OCI-LY7 (cell line): Measurements from ENCODE around the gene ITPRID2. TPM values are rescaled to one million over a fixed set of nuclear protein-coding genes. Genes with fewer than 3 reads are reported as not detected.

Experiments used
- BruUV-seq: library from RNA; stranded (reverse); fragments of 400-500 nt; replicated peaks from 2 replicates; lab custom pipeline; 2021; lab: Mats Ljungman, UMichigan
- CTCF ChIA-PET: fragments of 300-600 bp; sonication (Branson Sonifier 250); formaldehyde crosslinking; loops from one replicate; lab custom pipeline; 2022; ENCODE audit warnings: antibody characterized with exemption; ENCODE audit not compliant: unreplicated experiment; lab: Charles Lee
- POLR2A ChIA-PET: fragments of 300-600 bp; sonication (Branson Sonifier 250); formaldehyde crosslinking; loops from one replicate; lab custom pipeline; 2022; ENCODE audit warnings: antibody characterized with exemption; lab: Charles Lee
- DNase-seq: peaks from one replicate; pipeline ENCODE4 v3.0.0-alpha.2; 2015; ENCODE audit warnings: low spot score
- H2AFZ ChIP-seq: fragments of 200-600 bp; sonication (generic), shearing (Covaris generic); 2 replicates; pipeline ENCODE4 v1.6.1; 2014; ENCODE audit warnings: mild to moderate bottlenecking, antibody characterized with exemption, low read length, moderate library complexity
- H3K27ac ChIP-seq: fragments of 200-600 bp; sonication (generic); 2 replicates; pipeline ENCODE4 v1.5.1; 2014; ENCODE audit warnings: mixed run types, low read depth, mild to moderate bottlenecking, moderate library complexity, low read length, inconsistent platforms; ENCODE audit not compliant: poor library complexity, severe bottlenecking
- H3K36me3 ChIP-seq: fragments of 200-600 bp; sonication (generic); 2 replicates; pipeline ENCODE4 v1.6.1; 2014; ENCODE audit warnings: mild to moderate bottlenecking, antibody characterized with exemption, low read length, moderate library complexity, mixed read lengths; ENCODE audit not compliant: insufficient read depth
- H3K4me1 ChIP-seq: fragments of 200-600 bp; sonication (generic); 2 replicates; pipeline ENCODE4 v1.5.1; 2014; ENCODE audit warnings: mild to moderate bottlenecking, low read length; ENCODE audit not compliant: insufficient read depth, poor library complexity, severe bottlenecking
- H3K4me2 ChIP-seq: fragments of 200-600 bp; sonication (generic); 2 replicates; pipeline ENCODE4 v1.6.1; 2014; ENCODE audit warnings: mild to moderate bottlenecking, low read length
- H3K4me3 ChIP-seq: fragments of 200-600 bp; sonication (generic); 2 replicates; pipeline ENCODE4 v1.5.1; 2014; ENCODE audit warnings: mild to moderate bottlenecking, low read depth, low read length; ENCODE audit not compliant: poor library complexity, severe bottlenecking
- H3K79me2 ChIP-seq: fragments of 200-600 bp; sonication (generic); 2 replicates; pipeline ENCODE4 v1.6.1; 2016; ENCODE audit warnings: low read depth, mild to moderate bottlenecking, low read length, moderate library complexity, mixed read lengths; ENCODE audit not compliant: insufficient read depth
- H3K9me2 ChIP-seq: fragments of 200-600 bp; sonication (generic); 2 replicates; pipeline ENCODE4 v1.6.1; 2016; ENCODE audit warnings: mild to moderate bottlenecking, low read length, mixed read lengths; ENCODE audit not compliant: insufficient read depth
- H3K9me3 ChIP-seq: fragments of 200-600 bp; sonication (generic); 2 replicates; pipeline ENCODE4 v1.6.1; 2014; ENCODE audit warnings: mild to moderate bottlenecking, mixed run types, low read length, mixed read lengths
- H4K20me1 ChIP-seq: fragments of 200-600 bp; sonication (generic); 2 replicates; pipeline ENCODE4 v1.6.1; 2014; ENCODE audit warnings: mild to moderate bottlenecking, antibody characterized with exemption, low read length, moderate library complexity, mixed read lengths; ENCODE audit not compliant: insufficient read depth
- EZH2phosphoT487 ChIP-seq: fragments of 200-600 bp; sonication (generic); IDR thresholded peaks from 2 replicates; pipeline ENCODE4 v1.6.1; 2018; ENCODE audit warnings: low read depth, borderline replicate concordance, mild to moderate bottlenecking, mixed run types, antibody characterized with exemption, low read length, moderate library complexity, mixed read lengths
- intact Hi-C: fragments of 100-400 bp; cut with micrococcal nuclease; formaldehyde crosslinking; loops from one replicate; pipeline ENCODE4 v1.10.0; 2022; ENCODE audit not compliant: unreplicated experiment
- total RNA-seq, 2 experiments: library from RNA; depleted of rRNA in 1 of 2; stranded (reverse); fragments of >200 nt in 1 of 2; shearing (Covaris generic) in 1 of 2; gene quantifications; 2 replicates each; pipeline ENCODE4 v1.2.3, GENCODE V29; 2014 to 2022
- TF ChIP-seq, protein P1 (sequence below): fragments of 200-600 bp; sonication (generic); conservative IDR thresholded peaks from 2 replicates; pipeline ENCODE4 v1.5.1; 2014; ENCODE audit warnings: mild to moderate bottlenecking, antibody characterized with exemption, low read length, moderate library complexity, mixed read lengths

Gene ITPRID2
- total RNA-seq, 2 experiments from 2014 or later, result 25.9 to 47.5 TPM

- Histone ChIP-seq H4K20me1 (no peaks in the 10 kb centered on the region), H3K9me3 (no peaks in the 10 kb centered on the region), H3K4me1 (no peaks in the 10 kb centered on the region), H2AFZ (no peak overlapping the region), H3K27ac (no peak overlapping the region), H3K9me2 (no peaks in the 10 kb centered on the region), H3K4me2 (no peak overlapping the region), H3K79me2 (no peaks in the 10 kb centered on the region), H3K4me3 (no peak overlapping the region), H3K36me3 (peaks cover 40% of the 10 kb centered on the region)
- intact Hi-C loops, result no loop called here
- POLR2A ChIA-PET, result no interaction called here
- DNase-seq, result no peak
- no TSS peak for BruUV-seq
- CTCF ChIA-PET, result no interaction called here
- TF ChIP-seq, protein P1, sequence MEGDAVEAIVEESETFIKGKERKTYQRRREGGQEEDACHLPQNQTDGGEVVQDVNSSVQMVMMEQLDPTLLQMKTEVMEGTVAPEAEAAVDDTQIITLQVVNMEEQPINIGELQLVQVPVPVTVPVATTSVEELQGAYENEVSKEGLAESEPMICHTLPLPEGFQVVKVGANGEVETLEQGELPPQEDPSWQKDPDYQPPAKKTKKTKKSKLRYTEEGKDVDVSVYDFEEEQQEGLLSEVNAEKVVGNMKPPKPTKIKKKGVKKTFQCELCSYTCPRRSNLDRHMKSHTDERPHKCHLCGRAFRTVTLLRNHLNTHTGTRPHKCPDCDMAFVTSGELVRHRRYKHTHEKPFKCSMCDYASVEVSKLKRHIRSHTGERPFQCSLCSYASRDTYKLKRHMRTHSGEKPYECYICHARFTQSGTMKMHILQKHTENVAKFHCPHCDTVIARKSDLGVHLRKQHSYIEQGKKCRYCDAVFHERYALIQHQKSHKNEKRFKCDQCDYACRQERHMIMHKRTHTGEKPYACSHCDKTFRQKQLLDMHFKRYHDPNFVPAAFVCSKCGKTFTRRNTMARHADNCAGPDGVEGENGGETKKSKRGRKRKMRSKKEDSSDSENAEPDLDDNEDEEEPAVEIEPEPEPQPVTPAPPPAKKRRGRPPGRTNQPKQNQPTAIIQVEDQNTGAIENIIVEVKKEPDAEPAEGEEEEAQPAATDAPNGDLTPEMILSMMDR, result no peak
- TF ChIP-seq EZH2phosphoT487, result no peak
These were observed 26.7 kb downstream of the ITPRID2 start for GRCh38 chr2:181918188-181918587.

DNA sequence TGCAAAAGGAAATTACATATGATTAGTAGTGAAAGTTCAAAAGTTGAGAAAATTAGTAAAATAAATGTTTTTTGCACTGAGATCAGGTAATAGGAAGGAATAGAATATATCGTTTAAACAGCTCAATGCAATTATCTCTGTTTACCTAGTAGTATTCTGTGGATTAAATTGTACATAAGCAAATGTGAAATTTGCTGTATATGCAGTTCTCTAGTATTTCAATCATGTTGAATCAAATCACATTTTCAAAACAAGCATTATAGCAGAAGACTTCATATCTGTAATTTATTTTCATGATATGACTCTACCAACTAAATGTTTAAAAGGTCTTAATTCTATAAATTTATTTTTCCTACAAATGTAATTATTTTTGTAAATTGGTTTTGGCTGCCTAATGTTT lies 31.6 kb downstream of the ITPRID2 start:
- intact Hi-C loops, result no loop called here
- ChIA-PET CTCF (no interaction called here), POLR2A (interaction anchor here (1.3 kb wide), 1 partner anchor 28 kb away, joined by 3 read pairs; no protein-coding TSS in a partner anchor)
- Histone ChIP-seq H3K79me2 (no peaks in the 10 kb centered on the region), H3K9me3 (no peaks in the 10 kb centered on the region), H3K9me2 (no peaks in the 10 kb centered on the region), H3K36me3 (peaks cover 40% of the 10 kb centered on the region), H4K20me1 (no peaks in the 10 kb centered on the region), H3K4me3 (no peak overlapping the region), H3K27ac (no peak overlapping the region), H3K4me2 (no peak overlapping the region), H2AFZ (no peak overlapping the region), H3K4me1 (no peaks in the 10 kb centered on the region)
- DNase-seq, result no peak
- no TSS peak for BruUV-seq
- TF ChIP-seq, protein P1, result no peak
- TF ChIP-seq EZH2phosphoT487, result no peak

DNA sequence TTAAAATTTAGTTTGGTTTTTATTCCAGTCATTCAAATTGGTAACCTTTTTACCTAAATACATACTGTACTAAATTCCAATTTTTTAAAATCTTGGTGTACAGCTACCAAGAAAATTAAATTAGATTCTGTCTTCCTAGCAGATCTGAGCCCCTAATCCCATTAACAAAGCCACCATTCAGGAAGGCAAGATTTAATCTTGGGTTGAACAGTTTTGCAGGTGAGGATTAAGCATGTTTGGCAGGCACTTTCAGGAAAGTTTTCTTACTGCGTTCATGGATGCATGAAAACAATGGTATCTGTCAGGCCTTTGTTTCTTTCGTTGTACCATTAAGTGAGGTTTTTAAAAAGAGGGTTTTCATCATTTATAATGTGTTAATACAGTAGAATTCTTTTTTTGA lies 32.8 kb downstream of the ITPRID2 start:
- no peak for DNase-seq
- CTCF ChIA-PET, result no interaction called here
- H4K20me1 ChIP-seq, result no peaks in the 10 kb centered on the region
- no peak overlapping the region for H2AFZ ChIP-seq
- H3K36me3 ChIP-seq, result peaks cover 34% of the 10 kb centered on the region
- intact Hi-C loops, result no loop called here
- TF ChIP-seq, protein P1, result no peak
- TF ChIP-seq EZH2phosphoT487, result no peak
- no peak overlapping the region for H3K27ac ChIP-seq
- H3K4me2 ChIP-seq, result no peak overlapping the region
- H3K4me3 ChIP-seq, result no peak overlapping the region
- H3K4me1 ChIP-seq, result no peaks in the 10 kb centered on the region
- no TSS peak for BruUV-seq
- POLR2A ChIA-PET, result interaction anchor here (1.3 to 1.5 kb wide), 3 partner anchors 15 to 29 kb away, joined by 3 read pairs; no protein-coding TSS in a partner anchor
- H3K79me2 ChIP-seq, result no peaks in the 10 kb centered on the region
- H3K9me3 ChIP-seq, result no peaks in the 10 kb centered on the region
- H3K9me2 ChIP-seq, result no peaks in the 10 kb centered on the region
